Retinal pigment epithelial cell (primary cell): ENCODE results near the gene RGS10.

ENCODE experiments used
- DNase-seq: peaks from one replicate; pipeline ENCODE4 v3.0.0-alpha.2; 2010; ENCODE audit warnings: low read depth
- H3K4me3 ChIP-seq: 2 replicates; pipeline ENCODE4 v1.5.1; 2011; ENCODE audit warnings: mild to moderate bottlenecking, low read length, control low read depth, moderate library complexity
- TF ChIP-seq, protein P1 (sequence below): conservative IDR thresholded peaks from 2 replicates; pipeline ENCODE4 v1.5.1; 2011; ENCODE audit warnings: low read depth, low read length, control low read depth, inconsistent platforms

Gene RGS10

DNA sequence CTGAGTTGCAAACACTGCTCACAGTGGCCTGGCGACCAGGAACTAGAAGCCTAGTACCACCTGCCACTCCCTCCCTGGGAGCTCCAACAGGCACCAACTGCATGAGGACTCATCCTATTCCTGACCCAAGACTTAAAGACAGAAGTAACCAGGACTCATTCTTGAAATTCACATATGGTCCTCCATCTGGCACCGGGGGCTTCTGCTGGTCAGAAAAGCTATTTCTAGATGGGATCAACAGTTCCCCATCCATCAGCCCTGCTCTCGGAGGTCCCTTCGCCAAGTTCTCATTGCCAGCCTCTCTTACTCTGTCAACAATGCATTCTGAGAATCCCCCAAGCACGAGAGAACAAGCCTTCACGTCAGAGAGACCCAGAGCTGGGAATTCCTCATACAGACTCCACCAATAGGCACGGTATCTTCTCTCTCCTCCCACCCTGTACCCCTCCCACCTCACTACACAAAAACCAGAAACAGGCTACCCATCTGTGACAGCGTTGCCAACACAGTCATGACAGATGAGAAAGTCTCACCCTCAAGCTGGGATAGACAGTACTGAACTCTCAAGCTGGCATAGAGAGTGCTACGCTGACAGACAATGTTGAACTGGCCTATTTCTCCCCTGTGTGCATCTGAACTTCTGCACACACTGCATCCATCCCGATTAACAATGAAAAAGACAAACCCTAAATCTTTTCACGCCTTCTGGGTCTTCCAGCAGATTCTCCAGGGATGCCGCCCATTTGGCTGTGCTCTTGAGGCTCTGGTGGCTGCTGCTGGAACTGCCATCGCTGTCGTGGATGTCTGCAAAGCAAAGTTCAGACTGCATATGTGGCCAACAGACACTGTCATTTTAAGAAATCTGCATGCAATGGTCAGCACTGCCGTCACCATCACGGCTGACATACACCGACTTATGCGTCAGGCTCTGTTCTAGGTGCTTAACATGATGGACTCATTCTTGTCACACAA lies 15.6 kb downstream of the RGS10 start:
- DNase-seq: no peak
- no peak overlapping the region for H3K4me3 ChIP-seq
- TF ChIP-seq, protein P1, sequence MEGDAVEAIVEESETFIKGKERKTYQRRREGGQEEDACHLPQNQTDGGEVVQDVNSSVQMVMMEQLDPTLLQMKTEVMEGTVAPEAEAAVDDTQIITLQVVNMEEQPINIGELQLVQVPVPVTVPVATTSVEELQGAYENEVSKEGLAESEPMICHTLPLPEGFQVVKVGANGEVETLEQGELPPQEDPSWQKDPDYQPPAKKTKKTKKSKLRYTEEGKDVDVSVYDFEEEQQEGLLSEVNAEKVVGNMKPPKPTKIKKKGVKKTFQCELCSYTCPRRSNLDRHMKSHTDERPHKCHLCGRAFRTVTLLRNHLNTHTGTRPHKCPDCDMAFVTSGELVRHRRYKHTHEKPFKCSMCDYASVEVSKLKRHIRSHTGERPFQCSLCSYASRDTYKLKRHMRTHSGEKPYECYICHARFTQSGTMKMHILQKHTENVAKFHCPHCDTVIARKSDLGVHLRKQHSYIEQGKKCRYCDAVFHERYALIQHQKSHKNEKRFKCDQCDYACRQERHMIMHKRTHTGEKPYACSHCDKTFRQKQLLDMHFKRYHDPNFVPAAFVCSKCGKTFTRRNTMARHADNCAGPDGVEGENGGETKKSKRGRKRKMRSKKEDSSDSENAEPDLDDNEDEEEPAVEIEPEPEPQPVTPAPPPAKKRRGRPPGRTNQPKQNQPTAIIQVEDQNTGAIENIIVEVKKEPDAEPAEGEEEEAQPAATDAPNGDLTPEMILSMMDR: peak; percentile 24

GRCh38 chr10:119526149-119526548 lies 16.4 kb downstream of the RGS10 start:
- H3K4me3 ChIP-seq: no peak overlapping the region
- TF ChIP-seq, protein P1: no peak
- DNase-seq: no peak

- no peak for DNase-seq
- no peak overlapping the region for H3K4me3 ChIP-seq
- TF ChIP-seq, protein P1: no peak
These were observed 17.4 kb downstream of the RGS10 start for GRCh38 chr10:119525116-119525515.

- H3K4me3 ChIP-seq: no peak overlapping the region
- TF ChIP-seq, protein P1: no peak
- no peak for DNase-seq
These were observed 17.8 kb downstream of the RGS10 start for GRCh38 chr10:119524720-119525070.

- TF ChIP-seq, protein P1: no peak
- H3K4me3 ChIP-seq: no peak overlapping the region
- DNase-seq: no peak
These were observed 18.4 kb downstream of the RGS10 start for GRCh38 chr10:119523895-119524719.

GRCh38 chr10:119522747-119523426 lies 19.6 kb downstream of the RGS10 start:
- no peak for DNase-seq
- no peak overlapping the region for H3K4me3 ChIP-seq
- TF ChIP-seq, protein P1: no peak
